GM06990 (cell line): ENCODE results near the gene EBF3.

Source experiments
- DNase-seq: peaks from one replicate; pipeline ENCODE4 v3.0.0-alpha.2; 2011; ENCODE audit not compliant: insufficient read length; ENCODE audit errors: extremely low read depth
- H3K27me3 ChIP-seq: replicated peaks from 2 replicates; pipeline ENCODE4 v1.6.0; 2011; ENCODE audit warnings: low read length; ENCODE audit not compliant: control insufficient read depth, insufficient read depth
- H3K36me3 ChIP-seq: 2 replicates; pipeline ENCODE4 v1.5.1; 2011; ENCODE audit warnings: low read length; ENCODE audit not compliant: control insufficient read depth, insufficient read depth
- H3K4me3 ChIP-seq: replicated peaks from 2 replicates; pipeline ENCODE4 v1.5.1; 2011; ENCODE audit warnings: low read depth, mild to moderate bottlenecking, control low read depth, low read length
- TF ChIP-seq, protein P1 (sequence below): IDR thresholded peaks from 2 replicates; pipeline ENCODE4 v1.5.1; 2011; ENCODE audit warnings: low read length, control low read depth, mild to moderate bottlenecking, inconsistent platforms; ENCODE audit not compliant: insufficient read depth, poor library complexity, severe bottlenecking

EBF3 gene, protein sequence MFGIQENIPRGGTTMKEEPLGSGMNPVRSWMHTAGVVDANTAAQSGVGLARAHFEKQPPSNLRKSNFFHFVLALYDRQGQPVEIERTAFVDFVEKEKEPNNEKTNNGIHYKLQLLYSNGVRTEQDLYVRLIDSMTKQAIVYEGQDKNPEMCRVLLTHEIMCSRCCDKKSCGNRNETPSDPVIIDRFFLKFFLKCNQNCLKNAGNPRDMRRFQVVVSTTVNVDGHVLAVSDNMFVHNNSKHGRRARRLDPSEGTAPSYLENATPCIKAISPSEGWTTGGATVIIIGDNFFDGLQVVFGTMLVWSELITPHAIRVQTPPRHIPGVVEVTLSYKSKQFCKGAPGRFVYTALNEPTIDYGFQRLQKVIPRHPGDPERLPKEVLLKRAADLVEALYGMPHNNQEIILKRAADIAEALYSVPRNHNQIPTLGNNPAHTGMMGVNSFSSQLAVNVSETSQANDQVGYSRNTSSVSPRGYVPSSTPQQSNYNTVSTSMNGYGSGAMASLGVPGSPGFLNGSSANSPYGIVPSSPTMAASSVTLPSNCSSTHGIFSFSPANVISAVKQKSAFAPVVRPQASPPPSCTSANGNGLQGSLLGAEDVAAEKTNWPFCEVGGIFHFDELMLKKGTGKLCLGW

DNA sequence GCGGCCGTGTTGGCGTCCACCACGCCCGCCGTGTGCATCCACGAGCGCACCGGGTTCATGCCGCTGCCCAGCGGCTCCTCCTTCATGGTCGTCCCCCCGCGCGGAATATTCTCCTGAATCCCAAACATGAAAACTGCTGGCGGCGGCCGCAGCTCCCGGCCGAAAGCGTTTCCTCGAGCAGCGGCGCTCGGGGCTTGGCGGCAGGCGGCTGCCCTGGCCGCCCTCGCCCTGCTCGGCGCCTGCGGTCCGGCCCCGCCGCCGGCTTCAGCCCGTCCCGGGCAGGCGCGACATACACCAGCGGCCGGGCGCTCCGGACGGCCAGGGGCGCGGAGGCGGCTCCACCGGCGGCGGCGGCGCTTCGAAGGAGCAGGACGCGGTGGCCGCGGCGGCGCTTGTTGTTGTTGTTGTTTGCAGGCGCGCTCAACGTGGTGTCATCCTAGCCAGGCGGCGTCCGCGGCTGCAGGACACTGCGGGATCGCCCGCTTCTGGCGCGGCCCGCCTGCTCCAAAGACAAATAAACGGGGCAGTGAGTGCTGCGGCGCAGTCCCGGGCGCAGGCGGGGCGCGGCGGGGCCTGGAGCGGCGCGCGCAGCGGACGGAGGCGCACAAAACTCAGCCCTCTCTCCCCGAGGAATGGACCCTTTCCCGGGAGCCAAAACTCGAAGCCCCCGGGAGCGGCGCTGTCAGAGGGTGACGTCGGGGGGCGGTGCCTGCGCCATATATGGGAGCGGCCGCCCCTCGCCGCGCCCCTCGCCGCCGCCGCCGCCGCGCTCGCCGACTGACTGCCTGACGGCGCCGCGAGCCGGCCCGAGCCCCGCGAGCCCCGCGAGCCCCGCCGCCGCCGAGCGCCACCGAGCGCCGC lies at the start of gene EBF3:
Gene EBF3 (minus strand): TSS at position 634 of the 861 bp plus-strand sequence. CDS start 506 bp downstream, at position 128.
- Histone ChIP-seq H3K36me3 (no peaks in the 10 kb centered on the region), H3K27me3 (no peaks in the 10 kb centered on the region; the same call in none of the 2 replicates), H3K4me3 (no peak within 1 kb of the TSS)
- no peak for DNase-seq
- TF ChIP-seq, protein P1, sequence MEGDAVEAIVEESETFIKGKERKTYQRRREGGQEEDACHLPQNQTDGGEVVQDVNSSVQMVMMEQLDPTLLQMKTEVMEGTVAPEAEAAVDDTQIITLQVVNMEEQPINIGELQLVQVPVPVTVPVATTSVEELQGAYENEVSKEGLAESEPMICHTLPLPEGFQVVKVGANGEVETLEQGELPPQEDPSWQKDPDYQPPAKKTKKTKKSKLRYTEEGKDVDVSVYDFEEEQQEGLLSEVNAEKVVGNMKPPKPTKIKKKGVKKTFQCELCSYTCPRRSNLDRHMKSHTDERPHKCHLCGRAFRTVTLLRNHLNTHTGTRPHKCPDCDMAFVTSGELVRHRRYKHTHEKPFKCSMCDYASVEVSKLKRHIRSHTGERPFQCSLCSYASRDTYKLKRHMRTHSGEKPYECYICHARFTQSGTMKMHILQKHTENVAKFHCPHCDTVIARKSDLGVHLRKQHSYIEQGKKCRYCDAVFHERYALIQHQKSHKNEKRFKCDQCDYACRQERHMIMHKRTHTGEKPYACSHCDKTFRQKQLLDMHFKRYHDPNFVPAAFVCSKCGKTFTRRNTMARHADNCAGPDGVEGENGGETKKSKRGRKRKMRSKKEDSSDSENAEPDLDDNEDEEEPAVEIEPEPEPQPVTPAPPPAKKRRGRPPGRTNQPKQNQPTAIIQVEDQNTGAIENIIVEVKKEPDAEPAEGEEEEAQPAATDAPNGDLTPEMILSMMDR = no peak

DNA sequence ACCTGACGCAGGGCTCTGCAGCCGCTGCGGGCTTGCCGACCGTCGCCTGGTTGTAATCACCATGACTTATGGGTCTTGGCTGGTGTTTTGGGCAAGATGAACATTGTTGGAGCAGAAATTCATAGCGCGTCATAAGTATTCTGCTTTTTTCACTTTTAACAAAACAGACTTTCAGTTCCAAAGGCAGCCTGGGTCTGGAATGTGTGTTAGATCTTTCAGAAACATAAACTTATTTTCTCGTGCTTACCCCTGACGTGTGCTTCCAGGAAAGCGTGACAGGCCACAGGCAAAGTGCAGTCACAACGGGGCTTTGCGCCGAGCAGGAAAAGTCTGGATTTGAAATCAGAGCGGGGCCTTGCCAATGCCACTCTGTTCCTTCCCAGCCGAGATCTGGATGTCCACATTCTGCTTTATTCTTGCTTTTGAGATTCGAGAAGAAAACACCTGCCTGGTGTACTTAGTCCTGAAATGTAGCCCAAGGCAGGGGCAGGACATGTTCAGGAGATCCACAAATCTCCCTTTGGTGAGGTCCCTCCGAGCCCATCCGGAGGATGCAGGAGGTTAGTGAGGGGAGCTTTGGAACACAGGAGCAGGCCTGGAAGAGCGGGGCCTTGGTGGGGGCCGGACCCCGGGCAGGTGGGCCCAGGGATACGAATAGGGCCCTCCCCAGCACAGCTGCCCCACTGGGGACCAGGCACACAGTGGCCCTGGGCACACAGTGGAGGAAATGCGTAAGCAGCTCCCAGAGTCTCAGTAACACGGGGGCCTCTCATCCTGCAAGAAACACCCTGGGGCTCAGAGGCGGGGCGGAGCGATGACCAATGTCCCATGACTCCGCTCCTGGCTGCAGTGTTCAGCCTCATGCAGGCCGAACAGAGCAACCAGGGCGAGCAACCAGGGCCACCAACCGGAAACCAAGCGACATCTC lies 49.5 kb upstream of the EBF3 start:
- H3K36me3 ChIP-seq = no peaks in the 10 kb centered on the region
- TF ChIP-seq, protein P1 = no peak
- no peak for DNase-seq
- no peaks in the 10 kb centered on the region for H3K27me3 ChIP-seq
- no peak overlapping the region for H3K4me3 ChIP-seq

DNA sequence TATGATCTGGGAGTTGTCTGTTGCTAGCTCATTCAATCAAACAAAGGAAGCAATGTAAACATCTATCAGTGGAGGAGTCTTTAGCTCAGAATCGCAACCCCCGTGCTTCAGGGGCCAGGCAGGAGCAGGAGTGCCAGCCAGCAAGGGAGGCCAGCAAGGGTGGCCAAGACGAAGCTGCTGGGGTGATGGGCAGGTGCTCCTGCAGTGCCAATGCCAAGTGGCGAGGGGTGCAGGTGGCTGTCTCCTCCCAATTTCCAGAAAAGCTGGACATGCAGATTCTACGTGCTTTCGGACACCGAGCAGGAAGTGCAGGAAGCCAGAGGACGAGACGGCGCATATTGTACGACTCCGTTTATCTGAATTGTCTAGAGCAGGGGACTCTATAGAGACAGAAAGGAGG lies 48.1 kb upstream of the EBF3 start:
- TF ChIP-seq, protein P1 = no peak
- H3K27me3 ChIP-seq = no peaks in the 10 kb centered on the region
- DNase-seq = no peak

DNA sequence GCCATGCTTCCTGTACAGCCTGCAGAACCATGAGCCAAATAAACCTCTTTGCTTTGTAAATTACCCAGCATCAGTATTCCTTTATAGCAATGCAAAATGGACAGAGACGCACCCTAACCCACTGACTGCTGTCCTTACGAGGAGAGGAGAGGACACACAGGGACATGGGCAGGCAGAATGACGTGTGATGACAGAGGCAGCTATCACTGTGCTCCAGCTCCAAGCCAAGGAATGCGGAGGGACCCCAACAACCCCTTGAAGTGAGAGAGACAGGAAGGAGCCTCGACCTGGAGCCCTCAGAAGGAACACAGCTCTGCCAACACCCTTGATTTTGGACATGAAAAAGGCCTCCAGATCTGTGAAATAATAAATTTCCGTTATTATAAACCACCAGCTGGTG lies 46.6 kb upstream of the EBF3 start:
- no peaks in the 10 kb centered on the region for H3K36me3 ChIP-seq
- no peaks in the 10 kb centered on the region for H3K27me3 ChIP-seq
- H3K4me3 ChIP-seq = no peak overlapping the region
- TF ChIP-seq, protein P1 = no peak
- no peak for DNase-seq

More for the DNA sequence above, 48.1 kb upstream of the EBF3 start:
- no peak overlapping the region for H3K4me3 ChIP-seq
- H3K36me3 ChIP-seq = no peaks in the 10 kb centered on the region

DNA sequence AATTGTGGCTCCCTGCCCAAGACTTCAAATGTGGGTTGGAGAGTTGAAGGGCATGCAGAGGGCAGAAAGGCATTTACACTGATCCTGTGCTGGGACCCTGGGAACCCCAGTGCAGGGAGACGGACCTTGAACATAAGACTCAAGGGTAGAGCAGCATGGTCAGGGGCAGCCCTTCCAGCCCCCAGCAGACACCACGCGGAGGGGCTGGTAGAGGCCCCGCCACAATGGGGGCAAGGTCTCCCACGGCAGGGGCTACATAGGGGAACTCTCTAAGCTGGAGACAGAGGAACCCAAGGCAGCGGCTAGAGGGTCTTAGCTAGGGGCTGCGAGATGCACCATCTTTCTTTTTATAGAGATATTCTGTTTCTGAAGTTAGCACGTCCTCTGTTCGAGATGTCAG lies 45.2 kb upstream of the EBF3 start:
- H3K27me3 ChIP-seq = no peaks in the 10 kb centered on the region
- TF ChIP-seq, protein P1 = no peak
- H3K4me3 ChIP-seq = no peak overlapping the region
- DNase-seq = no peak
- H3K36me3 ChIP-seq = no peaks in the 10 kb centered on the region
